WTC11 (cell line): ENCODE data around the gene TRIP13. TPM values are rescaled to one million over a fixed set of nuclear protein-coding genes. Genes with fewer than 3 reads are reported as not detected.

Source experiments
- ATAC-seq: fragments of 200-7000 bp; cut with Tn5 transposase; 2 replicates; pipeline ENCODE4 v1.10.0; 2021; ENCODE audit warnings: mild to moderate bottlenecking, moderate library complexity
- CTCF ChIA-PET: fragments of 300-600 bp; sonication (Branson Sonifier 250); formaldehyde crosslinking; loops from one replicate; lab custom pipeline; 2021; ENCODE audit warnings: antibody characterized with exemption; lab: Charles Lee
- POLR2A ChIA-PET: fragments of 350-600 bp; sonication (Branson Sonifier 250); formaldehyde crosslinking; loops from one replicate; lab custom pipeline; 2021; ENCODE audit warnings: antibody characterized with exemption; lab: Charles Lee
- DNase-seq: peaks from one replicate; pipeline ENCODE4 v3.0.0; 2021; ENCODE audit warnings: low spot score
- H3K27ac Mint-ChIP-seq: 2 replicates; pipeline ENCODE4 v1.8.0; 2021; ENCODE audit warnings: mixed read lengths
- H3K27me3 Mint-ChIP-seq: 2 replicates; pipeline ENCODE4 v1.8.0; 2021; ENCODE audit warnings: low read depth, mild to moderate bottlenecking, moderate library complexity, mixed read lengths
- H3K36me3 Mint-ChIP-seq: 2 replicates; pipeline ENCODE4 v1.8.0; 2021; ENCODE audit warnings: mixed read lengths
- H3K4me1 Mint-ChIP-seq: 2 replicates; pipeline ENCODE4 v1.8.0; 2022; ENCODE audit warnings: mixed read lengths
- H3K4me3 Mint-ChIP-seq: 2 replicates; pipeline ENCODE4 v1.8.0; 2021; ENCODE audit warnings: mild to moderate bottlenecking, moderate library complexity, mixed read lengths
- H3K9me3 Mint-ChIP-seq: 2 replicates; pipeline ENCODE4 v1.8.0; 2021; ENCODE audit warnings: mixed read lengths
- CBFB ChIP-seq: sonication (generic); formaldehyde crosslinking; IDR thresholded peaks from 2 replicates; pipeline ENCODE4 v1.8.1; 2022; ENCODE audit warnings: mild to moderate bottlenecking, low read depth, missing genetic modification reagents
- IRF2 ChIP-seq: sonication (generic); formaldehyde crosslinking; IDR thresholded peaks from 2 replicates; pipeline ENCODE4 v1.8.0; 2022; ENCODE audit warnings: low read depth, missing genetic modification reagents, borderline replicate concordance
- NFATC4 ChIP-seq: fragments of 250-450 bp; sonication (Bioruptor Pico); IDR thresholded peaks from 2 replicates; pipeline ENCODE4 v1.9.0; 2021; ENCODE audit warnings: mild to moderate bottlenecking
- NFYB ChIP-seq: sonication (generic); formaldehyde crosslinking; conservative IDR thresholded peaks from 2 replicates; pipeline ENCODE4 v1.8.0; 2022; ENCODE audit warnings: low read depth, missing genetic modification reagents
- NR2C2 ChIP-seq: sonication (generic); formaldehyde crosslinking; IDR thresholded peaks from 2 replicates; pipeline ENCODE4 v1.8.0; 2022; ENCODE audit warnings: mild to moderate bottlenecking, missing genetic modification reagents
- TEAD4 ChIP-seq: sonication (generic); formaldehyde crosslinking; IDR thresholded peaks from 2 replicates; pipeline ENCODE4 v1.8.0; 2022; ENCODE audit warnings: mild to moderate bottlenecking, missing genetic modification reagents
- ZNF232 ChIP-seq: sonication (generic); formaldehyde crosslinking; IDR thresholded peaks from 2 replicates; pipeline ENCODE4 v1.8.0; 2022; ENCODE audit warnings: mild to moderate bottlenecking, missing genetic modification reagents
- ZNF396 ChIP-seq: fragments of 250-450 bp; sonication (Bioruptor Pico); IDR thresholded peaks from 2 replicates; pipeline ENCODE4 v1.8.0; 2021; ENCODE audit warnings: mild to moderate bottlenecking, moderate library complexity, borderline replicate concordance
- ZNF416 ChIP-seq: fragments of 250-450 bp; sonication (Bioruptor Pico); IDR thresholded peaks from 2 replicates; pipeline ENCODE4 v1.9.0; 2021; ENCODE audit warnings: mild to moderate bottlenecking, inconsistent platforms
- ZNF671 ChIP-seq: fragments of 250-450 bp; sonication (Bioruptor Pico); IDR thresholded peaks from 2 replicates; pipeline ENCODE4 v1.8.0; 2021; ENCODE audit warnings: mild to moderate bottlenecking
- total RNA-seq: library from RNA; stranded (reverse); gene quantifications from 3 replicates; pipeline ENCODE4 v1.2.3, GENCODE V29; 2021
- TF ChIP-seq, protein P1 (sequence below): sonication (generic); formaldehyde crosslinking; IDR thresholded peaks from 2 replicates; pipeline ENCODE4 v1.8.0; 2022; ENCODE audit warnings: missing genetic modification reagents
- TF ChIP-seq, protein P2 (sequence below): sonication (generic); formaldehyde crosslinking; IDR thresholded peaks from 2 replicates; pipeline ENCODE4 v1.8.0; 2022; ENCODE audit warnings: mild to moderate bottlenecking, missing genetic modification reagents
- TF ChIP-seq, protein P3 (sequence below): sonication (generic); formaldehyde crosslinking; IDR thresholded peaks from 2 replicates; pipeline ENCODE4 v1.8.0; 2022; ENCODE audit warnings: mild to moderate bottlenecking, missing genetic modification reagents
- TF ChIP-seq, protein P4 (sequence below): sonication (generic); formaldehyde crosslinking; conservative IDR thresholded peaks from 2 replicates; pipeline ENCODE4 v1.8.1; 2022; ENCODE audit warnings: mild to moderate bottlenecking, missing genetic modification reagents
- TF ChIP-seq, protein P5 (sequence below): sonication (generic); formaldehyde crosslinking; IDR thresholded peaks from 2 replicates; pipeline ENCODE4 v1.8.1; 2023; ENCODE audit warnings: mild to moderate bottlenecking, missing genetic modification reagents, borderline replicate concordance

Gene TRIP13
- total RNA-seq, 1 experiment from 2014 or later: 33.7 TPM

DNA sequence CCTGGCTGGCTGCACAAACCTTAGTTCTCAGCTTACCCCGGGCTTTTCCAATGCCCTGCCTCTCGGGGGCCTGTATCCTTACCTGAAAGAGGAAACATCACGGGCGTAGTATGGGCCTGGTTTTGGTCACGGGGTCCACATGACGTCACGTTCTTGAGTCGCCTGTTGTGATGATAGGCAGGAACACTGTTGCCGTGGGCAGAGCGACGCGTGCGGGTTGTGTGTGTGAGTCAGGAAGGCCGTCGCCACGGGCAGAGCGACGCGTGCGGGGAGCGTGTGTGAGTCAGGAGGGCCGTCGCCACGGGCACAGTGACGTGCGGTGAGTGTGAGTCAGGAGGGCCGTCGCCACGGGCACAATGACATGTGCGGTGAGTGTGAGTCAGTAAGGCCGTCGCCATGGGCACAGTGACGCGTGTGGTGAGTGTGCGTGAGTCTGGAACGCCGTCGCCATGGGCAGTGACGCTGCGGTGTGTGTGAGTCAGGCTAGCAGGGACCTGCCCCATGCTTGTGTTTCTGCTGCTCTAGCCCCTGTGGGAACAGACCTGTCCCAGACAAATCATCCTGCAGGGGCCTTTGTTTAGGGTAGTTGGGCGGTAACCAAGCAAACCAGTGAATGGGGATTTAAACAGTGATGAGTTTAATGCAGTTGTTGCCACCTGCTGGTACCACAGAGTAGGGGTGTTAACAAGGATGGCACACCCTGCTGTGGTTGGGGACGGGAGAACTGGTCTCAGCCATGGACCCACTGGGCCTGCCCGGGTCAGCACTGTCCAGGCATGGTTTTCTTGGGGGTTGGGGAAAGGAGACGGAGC, 19.8 kb downstream of the TRIP13 start:
- ChIA-PET POLR2A (no interaction called here), CTCF (no interaction called here)
- no peaks in the 10 kb centered on the region for H3K4me1 Mint-ChIP-seq
- peaks cover 83% of the 10 kb centered on the region for H3K36me3 Mint-ChIP-seq
- H3K27me3 Mint-ChIP-seq: no peaks in the 10 kb centered on the region
- ATAC-seq (peak; percentile 63; the same call in 1 of the 2 replicates), DNase-seq (no peak)
- H3K9me3 Mint-ChIP-seq: no peaks in the 10 kb centered on the region
- TF ChIP-seq ZNF396 (CRISPR knock-in tag) (no peak), NFATC4 (CRISPR knock-in tag) (no peak), TEAD4 (CRISPR knock-in tag) (no peak), CBFB (CRISPR knock-in tag) (no peak), NFYB (no peak), IRF2 (CRISPR knock-in tag) (no peak), ZNF671 (CRISPR knock-in tag) (no peak)
- TF ChIP-seq, protein P1, sequence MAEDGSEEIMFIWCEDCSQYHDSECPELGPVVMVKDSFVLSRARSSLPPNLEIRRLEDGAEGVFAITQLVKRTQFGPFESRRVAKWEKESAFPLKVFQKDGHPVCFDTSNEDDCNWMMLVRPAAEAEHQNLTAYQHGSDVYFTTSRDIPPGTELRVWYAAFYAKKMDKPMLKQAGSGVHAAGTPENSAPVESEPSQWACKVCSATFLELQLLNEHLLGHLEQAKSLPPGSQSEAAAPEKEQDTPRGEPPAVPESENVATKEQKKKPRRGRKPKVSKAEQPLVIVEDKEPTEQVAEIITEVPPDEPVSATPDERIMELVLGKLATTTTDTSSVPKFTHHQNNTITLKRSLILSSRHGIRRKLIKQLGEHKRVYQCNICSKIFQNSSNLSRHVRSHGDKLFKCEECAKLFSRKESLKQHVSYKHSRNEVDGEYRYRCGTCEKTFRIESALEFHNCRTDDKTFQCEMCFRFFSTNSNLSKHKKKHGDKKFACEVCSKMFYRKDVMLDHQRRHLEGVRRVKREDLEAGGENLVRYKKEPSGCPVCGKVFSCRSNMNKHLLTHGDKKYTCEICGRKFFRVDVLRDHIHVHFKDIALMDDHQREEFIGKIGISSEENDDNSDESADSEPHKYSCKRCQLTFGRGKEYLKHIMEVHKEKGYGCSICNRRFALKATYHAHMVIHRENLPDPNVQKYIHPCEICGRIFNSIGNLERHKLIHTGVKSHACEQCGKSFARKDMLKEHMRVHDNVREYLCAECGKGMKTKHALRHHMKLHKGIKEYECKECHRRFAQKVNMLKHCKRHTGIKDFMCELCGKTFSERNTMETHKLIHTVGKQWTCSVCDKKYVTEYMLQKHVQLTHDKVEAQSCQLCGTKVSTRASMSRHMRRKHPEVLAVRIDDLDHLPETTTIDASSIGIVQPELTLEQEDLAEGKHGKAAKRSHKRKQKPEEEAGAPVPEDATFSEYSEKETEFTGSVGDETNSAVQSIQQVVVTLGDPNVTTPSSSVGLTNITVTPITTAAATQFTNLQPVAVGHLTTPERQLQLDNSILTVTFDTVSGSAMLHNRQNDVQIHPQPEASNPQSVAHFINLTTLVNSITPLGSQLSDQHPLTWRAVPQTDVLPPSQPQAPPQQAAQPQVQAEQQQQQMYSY (CRISPR knock-in tag): no peak
- TF ChIP-seq, protein P2, sequence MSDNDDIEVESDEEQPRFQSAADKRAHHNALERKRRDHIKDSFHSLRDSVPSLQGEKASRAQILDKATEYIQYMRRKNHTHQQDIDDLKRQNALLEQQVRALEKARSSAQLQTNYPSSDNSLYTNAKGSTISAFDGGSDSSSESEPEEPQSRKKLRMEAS (CRISPR knock-in tag): no peak
- TF ChIP-seq, protein P3, sequence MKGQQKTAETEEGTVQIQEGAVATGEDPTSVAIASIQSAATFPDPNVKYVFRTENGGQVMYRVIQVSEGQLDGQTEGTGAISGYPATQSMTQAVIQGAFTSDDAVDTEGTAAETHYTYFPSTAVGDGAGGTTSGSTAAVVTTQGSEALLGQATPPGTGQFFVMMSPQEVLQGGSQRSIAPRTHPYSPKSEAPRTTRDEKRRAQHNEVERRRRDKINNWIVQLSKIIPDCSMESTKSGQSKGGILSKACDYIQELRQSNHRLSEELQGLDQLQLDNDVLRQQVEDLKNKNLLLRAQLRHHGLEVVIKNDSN (CRISPR knock-in tag): no peak
- no peak overlapping the region for H3K4me3 Mint-ChIP-seq
- peak overlapping the region; percentile 57 for H3K27ac Mint-ChIP-seq

DNA sequence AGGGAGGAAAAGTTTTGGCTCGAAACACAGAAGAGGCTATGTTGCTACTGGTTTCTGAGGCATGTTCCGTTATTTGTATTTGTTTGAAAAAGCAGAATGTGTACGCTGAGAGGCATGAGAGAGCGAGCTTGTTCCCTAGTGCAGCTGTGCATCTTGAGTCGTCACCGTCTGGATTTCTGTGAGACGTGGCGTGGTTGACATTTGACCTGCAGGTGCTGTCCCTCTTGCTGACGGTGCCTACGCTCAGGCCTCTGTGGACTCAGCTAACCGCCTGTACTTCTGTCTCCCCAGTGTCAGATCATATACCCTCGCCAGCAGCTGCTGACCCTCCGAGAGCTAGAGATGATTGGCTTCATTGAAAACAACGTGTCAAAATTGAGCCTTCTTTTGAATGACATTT, 21.5 kb downstream of the TRIP13 start:
- DNase-seq: no peak
- Mint-ChIP-seq H3K9me3 (no peaks in the 10 kb centered on the region), H3K27me3 (no peaks in the 10 kb centered on the region), H3K27ac (no peak overlapping the region), H3K4me1 (no peaks in the 10 kb centered on the region), H3K4me3 (no peak overlapping the region), H3K36me3 (peaks cover 79% of the 10 kb centered on the region)
- POLR2A ChIA-PET: no interaction called here
- no peak for ATAC-seq
- TF ChIP-seq ZNF232 (no peak), ZNF416 (CRISPR knock-in tag) (no peak), NR2C2 (CRISPR knock-in tag) (no peak)
- TF ChIP-seq, protein P1 (CRISPR knock-in tag): no peak
- TF ChIP-seq, protein P4, sequence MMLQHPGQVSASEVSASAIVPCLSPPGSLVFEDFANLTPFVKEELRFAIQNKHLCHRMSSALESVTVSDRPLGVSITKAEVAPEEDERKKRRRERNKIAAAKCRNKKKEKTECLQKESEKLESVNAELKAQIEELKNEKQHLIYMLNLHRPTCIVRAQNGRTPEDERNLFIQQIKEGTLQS (CRISPR knock-in tag): no peak
- TF ChIP-seq, protein P5, sequence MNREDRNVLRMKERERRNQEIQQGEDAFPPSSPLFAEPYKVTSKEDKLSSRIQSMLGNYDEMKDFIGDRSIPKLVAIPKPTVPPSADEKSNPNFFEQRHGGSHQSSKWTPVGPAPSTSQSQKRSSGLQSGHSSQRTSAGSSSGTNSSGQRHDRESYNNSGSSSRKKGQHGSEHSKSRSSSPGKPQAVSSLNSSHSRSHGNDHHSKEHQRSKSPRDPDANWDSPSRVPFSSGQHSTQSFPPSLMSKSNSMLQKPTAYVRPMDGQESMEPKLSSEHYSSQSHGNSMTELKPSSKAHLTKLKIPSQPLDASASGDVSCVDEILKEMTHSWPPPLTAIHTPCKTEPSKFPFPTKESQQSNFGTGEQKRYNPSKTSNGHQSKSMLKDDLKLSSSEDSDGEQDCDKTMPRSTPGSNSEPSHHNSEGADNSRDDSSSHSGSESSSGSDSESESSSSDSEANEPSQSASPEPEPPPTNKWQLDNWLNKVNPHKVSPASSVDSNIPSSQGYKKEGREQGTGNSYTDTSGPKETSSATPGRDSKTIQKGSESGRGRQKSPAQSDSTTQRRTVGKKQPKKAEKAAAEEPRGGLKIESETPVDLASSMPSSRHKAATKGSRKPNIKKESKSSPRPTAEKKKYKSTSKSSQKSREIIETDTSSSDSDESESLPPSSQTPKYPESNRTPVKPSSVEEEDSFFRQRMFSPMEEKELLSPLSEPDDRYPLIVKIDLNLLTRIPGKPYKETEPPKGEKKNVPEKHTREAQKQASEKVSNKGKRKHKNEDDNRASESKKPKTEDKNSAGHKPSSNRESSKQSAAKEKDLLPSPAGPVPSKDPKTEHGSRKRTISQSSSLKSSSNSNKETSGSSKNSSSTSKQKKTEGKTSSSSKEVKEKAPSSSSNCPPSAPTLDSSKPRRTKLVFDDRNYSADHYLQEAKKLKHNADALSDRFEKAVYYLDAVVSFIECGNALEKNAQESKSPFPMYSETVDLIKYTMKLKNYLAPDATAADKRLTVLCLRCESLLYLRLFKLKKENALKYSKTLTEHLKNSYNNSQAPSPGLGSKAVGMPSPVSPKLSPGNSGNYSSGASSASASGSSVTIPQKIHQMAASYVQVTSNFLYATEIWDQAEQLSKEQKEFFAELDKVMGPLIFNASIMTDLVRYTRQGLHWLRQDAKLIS (CRISPR knock-in tag): no peak
- CTCF ChIA-PET: interaction anchor here (1.5 kb wide), 1 partner anchor 253 kb away, joined by 3 read pairs; no protein-coding TSS in a partner anchor
